H1 (cell line): Measurements from ENCODE around the gene CDH12. TPM values are rescaled to one million over a fixed set of nuclear protein-coding genes. Genes with fewer than 3 reads are reported as not detected.

Experiments used
- CTCF ChIA-PET: fragments of 300-600 bp; sonication (Branson Sonifier 250); formaldehyde crosslinking; loops from one replicate; lab custom pipeline; 2021; ENCODE audit not compliant: partially characterized antibody; lab: Charles Lee
- POLR2A ChIA-PET: fragments of 300-600 bp; sonication (Branson Sonifier 250); formaldehyde crosslinking; loops from one replicate; lab custom pipeline; 2021; ENCODE audit warnings: inconsistent platforms; ENCODE audit not compliant: partially characterized antibody; lab: Charles Lee
- DNase-seq, 2 experiments: peaks; one replicate each; pipeline versions ENCODE4 v3.0.0 to v3.0.0-alpha.2; 2010 to 2022; ENCODE audit warnings: low spot score in 2 of 2, low read depth in 1 of 2, mixed read lengths in 1 of 2
- FAIRE-seq: peaks from 2 replicates; lab custom pipeline; 2011; peaks lifted over from hg19 to GRCh38; lab: Jason Lieb, UNC
- H2AFZ ChIP-seq: 2 replicates; pipeline ENCODE4 v1.8.1; 2012; ENCODE audit warnings: low read length, inconsistent platforms
- H2AK5ac ChIP-seq: 2 replicates; pipeline ENCODE4 v1.6.1; 2013; ENCODE audit warnings: low read depth, low read length
- H2BK120ac ChIP-seq: replicated peaks from 2 replicates; pipeline ENCODE3; 2013; ENCODE audit warnings: low read depth, low read length, inconsistent platforms
- H2BK12ac ChIP-seq: 2 replicates; pipeline ENCODE4 v1.6.1; 2013; ENCODE audit warnings: low read depth, low read length
- H2BK15ac ChIP-seq: 2 replicates; pipeline ENCODE4 v1.6.1; 2013; ENCODE audit warnings: low read length
- H2BK20ac ChIP-seq: 2 replicates; pipeline ENCODE4 v1.6.1; 2013; ENCODE audit warnings: low read length
- H2BK5ac ChIP-seq: 2 replicates; pipeline ENCODE4 v1.6.1; 2013; ENCODE audit warnings: low read depth, low read length
- H3K14ac ChIP-seq: 2 replicates; pipeline ENCODE4 v1.6.1; 2013; ENCODE audit warnings: inconsistent platforms; ENCODE audit not compliant: insufficient read length
- H3K18ac ChIP-seq: 2 replicates; pipeline ENCODE4 v1.6.1; 2013; ENCODE audit warnings: low read length; ENCODE audit errors: extremely low read depth
- H3K23ac ChIP-seq: 2 replicates; pipeline ENCODE4 v1.6.1; 2013; ENCODE audit warnings: inconsistent platforms; ENCODE audit not compliant: insufficient read length
- H3K23me2 ChIP-seq: 2 replicates; pipeline ENCODE4 v1.6.1; 2013; ENCODE audit warnings: low read depth, low read length
- H3K27ac ChIP-seq: 2 replicates; pipeline ENCODE4 v1.6.1; 2011; ENCODE audit warnings: low read depth, low read length, inconsistent platforms
- H3K27me3 ChIP-seq, 4 experiments: replicated peaks in 1 of 4; 1 replicate in 1 of 4; 2 replicates in 3 of 4; pipeline versions ENCODE4 v1.6.1 to v1.8.1; 2011 to 2013; ENCODE audit warnings: low read length in 3 of 4, mild to moderate bottlenecking in 3 of 4, inconsistent platforms in 2 of 4, mixed read lengths in 2 of 4, moderate library complexity in 1 of 4; ENCODE audit not compliant: control insufficient read depth in 3 of 4, insufficient read depth in 3 of 4; ENCODE audit errors: extremely low read depth in 1 of 4
- H3K36me3 ChIP-seq, 4 experiments: 2 replicates each; pipeline versions ENCODE4 v1.6.1 to v1.8.1; 2011 to 2013; ENCODE audit warnings: mild to moderate bottlenecking in 4 of 4, low read length in 3 of 4, moderate library complexity in 2 of 4, control low read depth in 1 of 4, inconsistent platforms in 1 of 4; ENCODE audit not compliant: insufficient read depth in 4 of 4, control insufficient read depth in 2 of 4
- H3K4ac ChIP-seq: replicated peaks from 2 replicates; pipeline ENCODE3; 2013; ENCODE audit warnings: low read length, low read depth, mixed read lengths, inconsistent platforms; ENCODE audit not compliant: insufficient read length
- H3K4me1 ChIP-seq, 4 experiments: replicated peaks in 1 of 4; 1 replicate in 1 of 4; 2 replicates in 3 of 4; pipeline versions ENCODE4 v1.6.1 to v1.8.1; 2011 to 2013; ENCODE audit warnings: low read length in 3 of 4, inconsistent platforms in 2 of 4, mixed read lengths in 1 of 4; ENCODE audit not compliant: insufficient read depth in 4 of 4, control insufficient read depth in 3 of 4
- H3K4me2 ChIP-seq, 2 experiments: 2 replicates each; pipeline versions ENCODE4 v1.6.1 to v1.8.1; 2011 to 2013; ENCODE audit warnings: low read depth in 2 of 2, low read length in 2 of 2, control low read depth in 1 of 2, inconsistent platforms in 1 of 2, mild to moderate bottlenecking in 1 of 2; ENCODE audit not compliant: insufficient read depth in 1 of 2
- H3K4me3 ChIP-seq, 4 experiments: fragments of 200-600, 300-600 bp in 1 of 4; sonication (generic), shearing (Covaris generic), sonication (Bioruptor Twin) in 1 of 4; 2 replicates each; pipeline versions ENCODE4 v1.5.1 to v1.8.1; 2011 to 2016; ENCODE audit warnings: low read length in 4 of 4, low read depth in 3 of 4, control low read depth in 2 of 4, inconsistent platforms in 2 of 4, mild to moderate bottlenecking in 2 of 4, mixed read lengths in 1 of 4, moderate library complexity in 1 of 4; ENCODE audit not compliant: insufficient read depth in 2 of 4; ENCODE audit errors: extremely low read depth in 1 of 4
- H3K56ac ChIP-seq: replicated peaks from 2 replicates; pipeline ENCODE3; 2013; ENCODE audit warnings: low read depth, mild to moderate bottlenecking, mixed read lengths, low read length, inconsistent platforms; ENCODE audit not compliant: insufficient read length
- H3K79me1 ChIP-seq: 2 replicates; pipeline ENCODE4 v1.6.1; 2013; ENCODE audit warnings: low read depth, low read length, control low read depth
- H3K79me2 ChIP-seq, 2 experiments: 2 replicates each; pipeline versions ENCODE4 v1.6.1 to v1.8.1; 2012 to 2013; ENCODE audit warnings: low read length in 2 of 2, mild to moderate bottlenecking in 2 of 2, inconsistent platforms in 1 of 2; ENCODE audit not compliant: insufficient read depth in 2 of 2, control insufficient read depth in 1 of 2
- H3K9ac ChIP-seq, 4 experiments: replicated peaks in 1 of 4; 1 replicate in 1 of 4; 2 replicates in 3 of 4; pipeline versions ENCODE4 v1.6.1 to v1.8.1; 2011 to 2013; ENCODE audit warnings: low read depth in 3 of 4, low read length in 3 of 4, control low read depth in 2 of 4, mild to moderate bottlenecking in 2 of 4, moderate library complexity in 2 of 4, inconsistent platforms in 1 of 4; ENCODE audit errors: extremely low read depth in 1 of 4
- H3K9me3 ChIP-seq, 2 experiments: 2 replicates each; pipeline versions ENCODE4 v1.6.1 to v1.8.1; 2012 to 2013; ENCODE audit warnings: mild to moderate bottlenecking in 2 of 2, moderate library complexity in 2 of 2, control low read depth in 1 of 2, inconsistent platforms in 1 of 2, low read depth in 1 of 2, low read length in 1 of 2, mixed read lengths in 1 of 2; ENCODE audit not compliant: insufficient read depth in 2 of 2
- H4K20me1 ChIP-seq, 2 experiments: replicated peaks in 1 of 2; 2 replicates each; pipeline versions ENCODE3 to v1.8.1; 2011 to 2013; ENCODE audit warnings: inconsistent platforms in 2 of 2, low read length in 2 of 2, mild to moderate bottlenecking in 1 of 2; ENCODE audit not compliant: insufficient read depth in 2 of 2, control insufficient read depth in 1 of 2
- H4K5ac ChIP-seq: 2 replicates; pipeline ENCODE4 v1.6.1; 2013; ENCODE audit warnings: low read length, low read depth, mixed read lengths, inconsistent platforms; ENCODE audit not compliant: insufficient read length
- H4K8ac ChIP-seq: 2 replicates; pipeline ENCODE4 v1.8.0; 2013; ENCODE audit warnings: mild to moderate bottlenecking, moderate library complexity, low read length, inconsistent platforms; ENCODE audit not compliant: insufficient read depth; ENCODE audit errors: extremely low read depth
- H4K91ac ChIP-seq: replicated peaks from 2 replicates; pipeline ENCODE3; 2013; ENCODE audit warnings: low read length, mixed read lengths, inconsistent platforms; ENCODE audit not compliant: insufficient read length
- CBX5 ChIP-seq: fragments of 300-800, 300-1000 bp; sonication (generic); IDR thresholded peaks from 2 replicates; pipeline ENCODE4 v1.7.1; 2016; ENCODE audit warnings: antibody characterized with exemption, low read length, low read depth
- CHD1 ChIP-seq: IDR thresholded peaks from 2 replicates; pipeline ENCODE4 v1.6.1; 2012; ENCODE audit warnings: low read depth, low read length, improper control_type of control experiment
- FOSL1 ChIP-seq: IDR thresholded peaks from 2 replicates; pipeline ENCODE4 v1.6.1; 2011; ENCODE audit warnings: mild to moderate bottlenecking, low read depth, low read length, moderate library complexity; ENCODE audit not compliant: insufficient read depth
- HDAC2 ChIP-seq, 2 experiments: fragments of 300-600 bp in 1 of 2; sonication (generic) in 1 of 2; IDR thresholded peaks; 2 replicates each; pipeline ENCODE4 v1.6.1; 2011 to 2012; ENCODE audit warnings: low read depth in 2 of 2, low read length in 2 of 2, mild to moderate bottlenecking in 2 of 2, moderate library complexity in 2 of 2, borderline replicate concordance in 1 of 2, inconsistent platforms in 1 of 2
- HDAC6 ChIP-seq: IDR thresholded peaks from one replicate; pipeline ENCODE4 v1.7.1; 2012; ENCODE audit warnings: low read depth, mild to moderate bottlenecking, inconsistent platforms, low read length, moderate library complexity
- JUND ChIP-seq: IDR thresholded peaks from 2 replicates; pipeline ENCODE4 v1.6.1; 2011; ENCODE audit warnings: mild to moderate bottlenecking, improper control_type of control experiment, low read length
- KDM4A ChIP-seq: IDR thresholded peaks from one replicate; pipeline ENCODE4 v1.7.1; 2012; ENCODE audit warnings: low read depth, mild to moderate bottlenecking, moderate library complexity, low read length, inconsistent platforms; ENCODE audit not compliant: severe bottlenecking
- MAFK ChIP-seq: IDR thresholded peaks from 2 replicates; pipeline ENCODE4 v1.6.1; 2012; ENCODE audit warnings: low read depth, mild to moderate bottlenecking, improper control_type of control experiment, low read length
- PHF8 ChIP-seq: fragments of 200-600 bp; sonication (generic); conservative IDR thresholded peaks from 2 replicates; pipeline ENCODE4 v1.7.1; 2012; ENCODE audit warnings: low read depth, mild to moderate bottlenecking, inconsistent platforms, low read length, moderate library complexity
- POLR2A ChIP-seq, 2 experiments: IDR thresholded peaks; 1 replicate in 1 of 2; 2 replicates in 1 of 2; pipeline ENCODE4 v1.6.1; 2011; ENCODE audit warnings: low read depth in 2 of 2, low read length in 2 of 2, mild to moderate bottlenecking in 2 of 2; ENCODE audit errors: control extremely low read depth in 1 of 2
- POLR2AphosphoS5 ChIP-seq: IDR thresholded peaks from 2 replicates; pipeline ENCODE4 v1.6.1; 2011; ENCODE audit warnings: low read depth, low read length
- SAP30 ChIP-seq: fragments of 300-600 bp; sonication (generic); IDR thresholded peaks from 2 replicates; pipeline ENCODE4 v1.7.1; 2012; ENCODE audit warnings: low read length, moderate library complexity, mild to moderate bottlenecking, inconsistent platforms; ENCODE audit not compliant: insufficient read depth, insufficient replicate concordance
- SIRT6 ChIP-seq: IDR thresholded peaks from one replicate; pipeline ENCODE4 v1.7.1; 2012; ENCODE audit warnings: low read length, inconsistent platforms
- SRF ChIP-seq: IDR thresholded peaks from 2 replicates; pipeline ENCODE4 v1.6.1; 2011; ENCODE audit warnings: mild to moderate bottlenecking, low read depth, low read length, moderate library complexity
- TCF12 ChIP-seq: IDR thresholded peaks from 2 replicates; pipeline ENCODE4 v1.6.1; 2011; ENCODE audit warnings: low read depth, mild to moderate bottlenecking, low read length
- WGBS, 2 experiments: shearing (Covaris generic) in 1 of 2; methylation state at CpG; one replicate each; pipeline versions ENCODE4 v1.1.6 to v1.1.7; 2013 to 2015; ENCODE audit warnings: low lambda C conversion rate in 2 of 2, mixed read lengths in 2 of 2, inconsistent platforms in 1 of 2, low coverage in 1 of 2, missing lambda C conversion rate in 1 of 2; ENCODE audit not compliant: insufficient replicate concordance in 2 of 2, insufficient coverage in 1 of 2, insufficient read length in 1 of 2; ENCODE audit errors: extremely low coverage in 1 of 2, missing lambda C conversion rate in 1 of 2; 5-methylcytosine and 5-hydroxymethylcytosine counted together
- polyA plus RNA-seq, 7 experiments: library from polyadenylated mRNA; depleted of rRNA in 3 of 7; stranded (reverse) in 5 of 7; unstranded in 2 of 7; fragments of >200 nt in 5 of 7; fragments of 200-250 nt in 2 of 7; gene quantifications; 1 replicate in 5 of 7; 2 replicates in 1 of 7; 4 replicates in 1 of 7; pipeline versions ENCODE4 v1.2.1 to v1.2.3, GENCODE V29; 2011 to 2013; ENCODE audit warnings: missing spikeins in 2 of 7, mixed read lengths in 2 of 7
- total RNA-seq: library from RNA; stranded (reverse); fragmentation: NEBNext Ultra II Directional; extraction: Animal tissue kit (Norgen Biotek cat#: 25700); gene quantifications from 2 replicates; pipeline ENCODE4 v1.2.1, GENCODE V29; 2021

The CDH12 gene
- total and polyA plus RNA-seq, 2 of the 8 experiments (the other 6 are each of a cell fraction or from before 2014, with no cell fraction given) = 0.03 TPM; not detected in 1

GRCh38 chr5:22614486-22615094, 238.6 kb downstream of the CDH12 start:
- Histone ChIP-seq H3K27ac (no peak overlapping the region), H3K79me1 (no peaks in the 10 kb centered on the region), H3K4me1 (no peaks in the 10 kb centered on the region; a peak in 1 of 7 replicates), H4K91ac (no peak overlapping the region), H3K9ac (no peak overlapping the region), H3K4ac (no peak overlapping the region), H3K56ac (no peak overlapping the region), H2BK120ac (no peak overlapping the region), H3K14ac (no peak overlapping the region), H2AK5ac (no peak overlapping the region), H3K4me3 (no peak overlapping the region), H2BK12ac (no peak overlapping the region), H3K23me2 (no peaks in the 10 kb centered on the region), H3K79me2 (no peaks in the 10 kb centered on the region), H3K27me3 (no peaks in the 10 kb centered on the region), H2BK5ac (no peak overlapping the region), H3K36me3 (no peaks in the 10 kb centered on the region), H3K23ac (no peak overlapping the region), H2BK20ac (no peak overlapping the region), H2BK15ac (no peak overlapping the region), H4K20me1 (no peaks in the 10 kb centered on the region), H3K9me3 (no peaks in the 10 kb centered on the region), H3K4me2 (no peak overlapping the region), H4K8ac (no peak overlapping the region), H2AFZ (no peak overlapping the region), H4K5ac (no peak overlapping the region), H3K18ac (no peak overlapping the region)
- POLR2A ChIA-PET = no interaction called here
- WGBS, 2 experiments = 91% methylated on average over 5 of the region's 5 CpGs; no CpG with 5 or more reads in 1 of the 2 experiments
- FAIRE-seq (no peak), DNase-seq (no peak)
- CTCF ChIA-PET = no interaction called here
- TF ChIP-seq SIRT6 (no peak), POLR2A (IDR thresholded peaks at IDR 0.05; ENCODE audit: control extremely low read depth in 1 of 2, low read depth in 2 of 2, low read length in 2 of 2) (no peak), CHD1 (no peak), TCF12 (no peak), CBX5 (no peak), PHF8 (no peak), SRF (no peak), HDAC6 (no peak), SAP30 (no peak), MAFK (no peak), POLR2AphosphoS5 (no peak), KDM4A (no peak), JUND (no peak), FOSL1 (no peak), HDAC2 (IDR thresholded peaks at IDR 0.05; ENCODE audit: borderline replicate concordance in 1 of 2, low read depth in 2 of 2, low read length in 2 of 2) (no peak)
